Endothelial cell of umbilical vein (primary cell): ENCODE data around the gene SSH3.

ENCODE experiments used
- EZH2 ChIP-seq: IDR thresholded peaks from 2 replicates; pipeline ENCODE4 v1.6.1; 2012; ENCODE audit warnings: borderline replicate concordance, low read depth, mild to moderate bottlenecking, moderate library complexity, low read length, inconsistent platforms; ENCODE audit not compliant: severe bottlenecking
- FOS ChIP-seq: IDR thresholded peaks from 2 replicates; pipeline ENCODE4 v1.6.1; 2011; ENCODE audit warnings: mild to moderate bottlenecking, low read length, moderate library complexity, borderline replicate concordance; ENCODE audit not compliant: insufficient read depth
- JUN ChIP-seq: IDR thresholded peaks from 2 replicates; pipeline ENCODE4 v1.6.1; 2011; ENCODE audit warnings: borderline replicate concordance, low read depth; ENCODE audit not compliant: insufficient read length, insufficient read depth
- MYC ChIP-seq: IDR thresholded peaks from one replicate; pipeline ENCODE4 v1.6.1; 2011; ENCODE audit warnings: mild to moderate bottlenecking, low read depth, low read length
- POLR2A ChIP-seq: IDR thresholded peaks from 2 replicates; pipeline ENCODE4 v1.6.1; 2012; ENCODE audit warnings: low read depth, mild to moderate bottlenecking, control low read depth, low read length
- POLR2AphosphoS5 ChIP-seq: IDR thresholded peaks from 2 replicates; pipeline ENCODE4 v1.6.1; 2012; ENCODE audit warnings: low read depth, mild to moderate bottlenecking, control low read depth, low read length, moderate library complexity; ENCODE audit not compliant: insufficient read depth
- TF ChIP-seq, protein P1 (sequence below), 2 donors: IDR thresholded peaks; 1 replicate in 1 of 2; 2 replicates in 1 of 2; pipeline ENCODE4 v1.5.1; 2011; ENCODE audit warnings: low read length in 2 of 2, mild to moderate bottlenecking in 2 of 2, moderate library complexity in 2 of 2, control low read depth in 1 of 2, inconsistent platforms in 1 of 2, low read depth in 1 of 2; ENCODE audit not compliant: insufficient read depth in 1 of 2; ENCODE audit errors: extremely low read depth in 1 of 2
- TF ChIP-seq, protein P2 (sequence below): IDR thresholded peaks from 2 replicates; pipeline ENCODE4 v1.6.1; 2011; ENCODE audit not compliant: insufficient read depth, insufficient read length

DNA sequence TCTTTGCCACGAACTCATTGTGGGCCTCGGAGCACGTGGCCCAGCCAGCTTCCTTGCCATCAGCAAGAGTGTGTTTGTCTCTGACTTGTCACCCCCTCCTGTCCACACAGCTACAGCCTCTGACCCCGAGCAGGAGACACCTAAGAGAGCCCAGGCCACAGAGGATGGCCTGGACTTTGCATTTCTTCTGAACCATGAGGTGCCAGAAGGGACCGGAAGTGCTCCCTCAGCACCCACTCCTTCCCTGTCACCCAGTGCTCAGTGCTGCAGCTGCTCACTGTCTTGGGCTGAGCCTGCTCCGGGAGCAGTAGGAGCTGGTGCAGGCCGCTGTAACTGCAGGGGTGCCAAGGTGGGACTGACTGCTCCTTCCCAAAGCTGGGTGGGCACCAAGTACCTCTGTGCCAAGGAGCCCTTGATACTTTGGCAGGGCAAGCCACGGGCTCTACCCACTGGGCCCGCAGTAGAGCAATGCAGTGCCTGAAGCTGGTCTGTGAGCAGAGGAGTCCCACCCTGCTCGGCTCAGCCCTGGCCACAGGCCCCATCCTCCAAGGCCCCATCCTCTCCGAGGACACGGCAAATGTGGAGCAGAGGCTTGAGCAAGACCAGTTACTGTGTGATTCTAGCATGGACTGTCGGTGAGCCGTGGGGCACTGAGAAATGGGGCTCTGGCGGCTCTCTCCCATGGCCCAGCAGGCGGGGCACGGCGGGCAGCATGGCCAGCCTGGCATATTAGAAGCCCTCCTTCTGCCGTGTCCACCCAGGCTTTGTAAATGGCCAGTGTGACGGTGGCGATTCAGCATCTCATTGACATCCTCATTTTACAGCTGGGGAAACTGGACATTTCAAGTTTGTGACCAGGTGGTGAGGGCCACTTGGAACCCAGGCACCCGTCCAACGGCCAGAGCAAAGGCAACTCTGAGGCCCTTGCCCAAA is 30.7 kb upstream of the SSH3 start:
- TF ChIP-seq, protein P1, sequence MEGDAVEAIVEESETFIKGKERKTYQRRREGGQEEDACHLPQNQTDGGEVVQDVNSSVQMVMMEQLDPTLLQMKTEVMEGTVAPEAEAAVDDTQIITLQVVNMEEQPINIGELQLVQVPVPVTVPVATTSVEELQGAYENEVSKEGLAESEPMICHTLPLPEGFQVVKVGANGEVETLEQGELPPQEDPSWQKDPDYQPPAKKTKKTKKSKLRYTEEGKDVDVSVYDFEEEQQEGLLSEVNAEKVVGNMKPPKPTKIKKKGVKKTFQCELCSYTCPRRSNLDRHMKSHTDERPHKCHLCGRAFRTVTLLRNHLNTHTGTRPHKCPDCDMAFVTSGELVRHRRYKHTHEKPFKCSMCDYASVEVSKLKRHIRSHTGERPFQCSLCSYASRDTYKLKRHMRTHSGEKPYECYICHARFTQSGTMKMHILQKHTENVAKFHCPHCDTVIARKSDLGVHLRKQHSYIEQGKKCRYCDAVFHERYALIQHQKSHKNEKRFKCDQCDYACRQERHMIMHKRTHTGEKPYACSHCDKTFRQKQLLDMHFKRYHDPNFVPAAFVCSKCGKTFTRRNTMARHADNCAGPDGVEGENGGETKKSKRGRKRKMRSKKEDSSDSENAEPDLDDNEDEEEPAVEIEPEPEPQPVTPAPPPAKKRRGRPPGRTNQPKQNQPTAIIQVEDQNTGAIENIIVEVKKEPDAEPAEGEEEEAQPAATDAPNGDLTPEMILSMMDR (IDR thresholded peaks at IDR 0.05; ENCODE audit: extremely low read depth in 1 of 2, insufficient read depth in 1 of 2, low read depth in 1 of 2, low read length in 2 of 2) = no peak
- TF ChIP-seq POLR2AphosphoS5 (no peak), POLR2A (no peak), EZH2 (no peak), MYC (no peak), JUN (no peak), FOS (no peak)
- TF ChIP-seq, protein P2, sequence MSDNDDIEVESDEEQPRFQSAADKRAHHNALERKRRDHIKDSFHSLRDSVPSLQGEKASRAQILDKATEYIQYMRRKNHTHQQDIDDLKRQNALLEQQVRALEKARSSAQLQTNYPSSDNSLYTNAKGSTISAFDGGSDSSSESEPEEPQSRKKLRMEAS = no peak
